AG04450 (cell line): ENCODE measurements around the gene LGALS3BP. TPM values are rescaled to one million over a fixed set of nuclear protein-coding genes. Genes with fewer than 3 reads are reported as not detected.

Experiments used
- CTCF ChIA-PET: fragments of 300-600, 350-600 bp; formaldehyde crosslinking; extraction: SDS; loops from one replicate; lab custom pipeline; 2022; ENCODE audit warnings: antibody characterized with exemption, inconsistent platforms; lab: Charles Lee
- POLR2A ChIA-PET: fragments of 350-600 bp; formaldehyde crosslinking; extraction: SDS; loops from one replicate; lab custom pipeline; 2021; ENCODE audit warnings: antibody characterized with exemption, inconsistent platforms; lab: Yijun Ruan, JAX
- DNase-seq: peaks from one replicate; pipeline ENCODE4 v3.0.0-alpha.2; 2011; ENCODE audit warnings: low read depth, low spot score
- H3K27ac ChIP-seq: one replicate; pipeline ENCODE4 v1.5.1; 2012; ENCODE audit warnings: low read depth, low read length, control low read depth
- H3K27me3 ChIP-seq: one replicate; pipeline ENCODE4 v1.6.0; 2012; ENCODE audit warnings: low read length; ENCODE audit not compliant: control insufficient read depth, insufficient read depth
- H3K4me3 ChIP-seq: 2 replicates; pipeline ENCODE4 v1.5.1; 2011; ENCODE audit warnings: mild to moderate bottlenecking, low read depth, low read length, control low read depth
- H3K9me3 ChIP-seq: 2 replicates; pipeline ENCODE4 v1.5.1; 2012; ENCODE audit warnings: low read length; ENCODE audit not compliant: control insufficient read depth, insufficient read depth
- polyA plus RNA-seq: library from polyadenylated mRNA; depleted of rRNA; stranded (reverse); fragments of >200 nt; gene quantifications from 2 replicates; pipeline ENCODE4 v1.2.3, GENCODE V29; 2011
- TF ChIP-seq, protein P1 (sequence below): IDR thresholded peaks from 2 replicates; pipeline ENCODE4 v1.5.1; 2011; ENCODE audit warnings: low read depth, low read length, control low read depth, inconsistent platforms

Gene LGALS3BP
- polyA plus RNA-seq, 1 experiment, result 126 TPM

GRCh38 chr17:79027274-79027924 lies 47.7 kb upstream of the LGALS3BP start:
- TF ChIP-seq, protein P1, sequence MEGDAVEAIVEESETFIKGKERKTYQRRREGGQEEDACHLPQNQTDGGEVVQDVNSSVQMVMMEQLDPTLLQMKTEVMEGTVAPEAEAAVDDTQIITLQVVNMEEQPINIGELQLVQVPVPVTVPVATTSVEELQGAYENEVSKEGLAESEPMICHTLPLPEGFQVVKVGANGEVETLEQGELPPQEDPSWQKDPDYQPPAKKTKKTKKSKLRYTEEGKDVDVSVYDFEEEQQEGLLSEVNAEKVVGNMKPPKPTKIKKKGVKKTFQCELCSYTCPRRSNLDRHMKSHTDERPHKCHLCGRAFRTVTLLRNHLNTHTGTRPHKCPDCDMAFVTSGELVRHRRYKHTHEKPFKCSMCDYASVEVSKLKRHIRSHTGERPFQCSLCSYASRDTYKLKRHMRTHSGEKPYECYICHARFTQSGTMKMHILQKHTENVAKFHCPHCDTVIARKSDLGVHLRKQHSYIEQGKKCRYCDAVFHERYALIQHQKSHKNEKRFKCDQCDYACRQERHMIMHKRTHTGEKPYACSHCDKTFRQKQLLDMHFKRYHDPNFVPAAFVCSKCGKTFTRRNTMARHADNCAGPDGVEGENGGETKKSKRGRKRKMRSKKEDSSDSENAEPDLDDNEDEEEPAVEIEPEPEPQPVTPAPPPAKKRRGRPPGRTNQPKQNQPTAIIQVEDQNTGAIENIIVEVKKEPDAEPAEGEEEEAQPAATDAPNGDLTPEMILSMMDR, result no peak
- Histone ChIP-seq H3K4me3 (peak overlapping the region; percentile 3; the same call in 1 of the 2 replicates), H3K9me3 (no peaks in the 10 kb centered on the region; the same call in 1 of the 2 replicates), H3K27ac (no peak overlapping the region), H3K27me3 (peaks cover under 1% of the 10 kb centered on the region)
- POLR2A ChIA-PET, result interaction anchor here (2.1 kb wide), 1 partner anchor 9 kb away, joined by 15 read pairs; no protein-coding TSS in a partner anchor
- no peak for DNase-seq
- CTCF ChIA-PET, result interaction anchor here (1.1 to 4.8 kb wide), 6 partner anchors 17 to 364 kb away, joined by 3 to 42 read pairs (median 6); no protein-coding TSS in a partner anchor

GRCh38 chr17:79026376-79027273 lies 46.9 kb upstream of the LGALS3BP start:
- ChIA-PET POLR2A (interaction anchor here (0.7 to 2.1 kb wide), 3 partner anchors 10 to 31 kb away, joined by 5 to 15 read pairs (median 7); no protein-coding TSS in a partner anchor), CTCF (interaction anchor here (0.6 to 4.8 kb wide), 9 partner anchors 16 to 367 kb away, joined by 3 to 42 read pairs (median 5); no protein-coding TSS in a partner anchor)
- no peak for DNase-seq
- Histone ChIP-seq H3K27ac (no peak overlapping the region), H3K27me3 (peaks cover 3% of the 10 kb centered on the region), H3K9me3 (no peaks in the 10 kb centered on the region; the same call in 1 of the 2 replicates), H3K4me3 (peak overlapping the region; percentile 3)
- TF ChIP-seq, protein P1, result no peak

DNA sequence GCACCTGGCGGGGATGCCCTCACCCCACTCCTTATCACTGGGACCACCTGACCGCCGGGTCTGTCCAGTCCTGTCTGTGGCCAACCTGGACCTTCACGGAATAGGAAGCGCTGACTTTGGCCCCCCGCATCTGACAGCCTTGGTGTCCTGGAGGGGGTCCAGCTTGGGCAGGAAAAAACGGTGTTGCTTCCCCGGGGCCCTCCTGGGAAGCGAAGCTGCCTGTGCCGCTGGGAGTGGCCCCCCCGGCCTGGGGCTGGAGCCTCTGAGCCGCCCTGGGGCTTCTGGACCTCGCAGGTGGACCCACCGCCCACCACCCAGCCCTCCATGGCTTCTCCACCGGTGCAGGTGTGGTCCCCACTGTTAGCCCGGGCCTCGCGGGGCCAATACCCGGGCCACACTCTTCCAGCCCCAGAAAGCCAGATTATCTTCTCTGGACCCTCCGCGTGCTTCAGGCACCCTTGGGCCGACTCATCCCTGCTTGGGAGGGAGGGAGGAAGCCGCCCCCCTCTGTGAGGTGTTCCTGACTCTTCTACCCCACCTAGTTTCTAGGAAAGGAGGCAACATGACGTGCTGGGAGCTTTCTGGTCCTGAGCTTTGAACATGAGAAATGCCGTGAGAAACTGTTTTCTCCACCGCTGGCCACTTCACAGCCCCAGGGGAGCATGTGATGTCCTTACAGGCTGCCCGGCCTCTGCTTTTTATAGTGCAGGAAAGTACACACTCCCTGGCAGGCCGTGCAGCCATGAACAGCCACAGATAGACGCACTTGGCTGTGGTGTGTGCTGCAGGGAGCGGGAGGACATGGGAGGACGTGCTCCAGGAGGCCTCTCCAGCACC lies 45.4 kb upstream of the LGALS3BP start:
- TF ChIP-seq, protein P1, result no peak

GRCh38 chr17:79023886-79024771 lies 44.4 kb upstream of the LGALS3BP start, which contains the start of gene C1QTNF1:
C1QTNF1 (plus strand) TSS chr17:79024169; CDS start chr17:79043969, 19,800 bp downstream.
- no peak within 1 kb of the TSS for H3K27ac ChIP-seq
- DNase-seq, result no peak
- CTCF ChIA-PET, result interaction anchor here (1.8 kb wide), 1 partner anchor 367 kb away, joined by 4 read pairs; no protein-coding TSS in a partner anchor
- TF ChIP-seq, protein P1, result peak; percentile 25; the same call in 1 of the 2 replicates
- POLR2A ChIA-PET, result no interaction called here
- H3K4me3 ChIP-seq, result peak within 1 kb of the TSS; percentile 70
- H3K9me3 ChIP-seq, result no peaks in the 10 kb centered on the region; the same call in 1 of the 2 replicates
- peaks cover 3% of the 10 kb centered on the region for H3K27me3 ChIP-seq

More for the DNA sequence above, 45.4 kb upstream of the LGALS3BP start:
- Histone ChIP-seq H3K27me3 (peaks cover 3% of the 10 kb centered on the region), H3K9me3 (no peaks in the 10 kb centered on the region; the same call in 1 of the 2 replicates), H3K4me3 (peak overlapping the region; percentile 70), H3K27ac (no peak overlapping the region)
- POLR2A ChIA-PET, result no interaction called here
- DNase-seq, result no peak
- CTCF ChIA-PET, result interaction anchor here (0.6 to 2.9 kb wide), 2 partner anchors 15 to 367 kb away, joined by 3 to 10 read pairs; no protein-coding TSS in a partner anchor
